Measurements from ENCODE around the gene VPS45. TPM values are rescaled to one million over a fixed set of nuclear protein-coding genes. Genes with fewer than 3 reads are reported as not detected.

Gene VPS45
- total and polyA plus RNA-seq, 2 of the 8 experiments (the other 6 are each of a cell fraction or from before 2014, with no cell fraction given), result 19.1 to 27.6 TPM

GRCh38 chr1:150151291-150152181, 84.0 kb downstream of the VPS45 start:
- H3K9ac ChIP-seq (replicated peaks in 1 of 4; ENCODE audit: extremely low read depth in 1 of 4, low read depth in 3 of 4, low read length in 3 of 4), result peak overlapping the region in 2 of 4 experiments; percentile 74 to 79; a peak in 3 of 7 replicates
- no peak overlapping the region for H3K14ac ChIP-seq (ENCODE audit: insufficient read length)
- peaks cover 0 to 2% (median 0%) of the 10 kb centered on the region in 4 experiments; a peak in 1 of 7 replicates for H3K27me3 ChIP-seq (replicated peaks in 1 of 4; ENCODE audit: control insufficient read depth in 3 of 4, extremely low read depth in 1 of 4, insufficient read depth in 3 of 4, low read length in 3 of 4)
- H3K36me3 ChIP-seq (ENCODE audit: control insufficient read depth in 2 of 4, insufficient read depth in 4 of 4, low read length in 3 of 4), result peaks cover 7 to 33% (median 25%) of the 10 kb centered on the region in 4 experiments; a peak in 6 of 8 replicates
- H2BK120ac ChIP-seq (replicated peaks; ENCODE audit: low read depth, low read length), result no peak overlapping the region
- no peak overlapping the region; the same call in 1 of the 2 replicates for H2BK12ac ChIP-seq (ENCODE audit: low read depth, low read length)
- no peaks in the 10 kb centered on the region for H3K9me3 ChIP-seq (ENCODE audit: insufficient read depth in 2 of 2, low read depth in 1 of 2, low read length in 1 of 2)
- H3K4me3 ChIP-seq (ENCODE audit: extremely low read depth in 1 of 4, insufficient read depth in 2 of 4, low read depth in 3 of 4, low read length in 4 of 4), result peak overlapping the region; percentile 73 to 99 (median 79)
- H3K4ac ChIP-seq (replicated peaks; ENCODE audit: insufficient read length, low read depth, low read length), result no peak overlapping the region
- no peak overlapping the region for H3K56ac ChIP-seq (replicated peaks; ENCODE audit: insufficient read length, low read depth, low read length)
- no peak overlapping the region for H4K8ac ChIP-seq (ENCODE audit: extremely low read depth, insufficient read depth, low read length)
- ChIA-PET POLR2A (ENCODE audit: partially characterized antibody) (interaction anchor here (0.7 to 6.4 kb wide), 5 partner anchors 12 to 302 kb away, joined by 3 to 87 read pairs (median 5); a partner anchor contains a TSS), CTCF (ENCODE audit: partially characterized antibody) (interaction anchor here (1.0 to 4.1 kb wide), 4 partner anchors 10 to 50 kb away, joined by 3 to 20 read pairs (median 5); no protein-coding TSS in a partner anchor)
- no peak overlapping the region for H3K23ac ChIP-seq (ENCODE audit: insufficient read length)
- no peak for DNase-seq (ENCODE audit: low read depth in 1 of 2, low spot score in 2 of 2)
- peaks cover 0 to 14% (median 5%) of the 10 kb centered on the region in 4 experiments; a peak in 6 of 7 replicates for H3K4me1 ChIP-seq (replicated peaks in 1 of 4; ENCODE audit: control insufficient read depth in 3 of 4, insufficient read depth in 4 of 4, low read length in 3 of 4)
- peak overlapping the region; percentile 86 to 96 for H3K4me2 ChIP-seq (ENCODE audit: insufficient read depth in 1 of 2, low read depth in 2 of 2, low read length in 2 of 2)
- 0 out of 2 replicates have a peak overlapping the region, but pooled peaks have one; percentile 31 for H2BK15ac ChIP-seq (ENCODE audit: low read length)
- no peak overlapping the region for H3K27ac ChIP-seq (ENCODE audit: low read depth, low read length)
- H3K18ac ChIP-seq (ENCODE audit: extremely low read depth, low read length), result no peak overlapping the region
- peak in 1 of 2 experiments; percentile 13; a peak in 1 of 3 replicates for TF ChIP-seq POLR2A (IDR thresholded peaks at IDR 0.05; ENCODE audit: control extremely low read depth in 1 of 2, low read depth in 2 of 2, low read length in 2 of 2)
- no peak for TF ChIP-seq SIRT6 (IDR thresholded peaks at IDR 0.05; ENCODE audit: low read length)
- no peak for TF ChIP-seq ZNF274 (IDR thresholded peaks at IDR 0.05; ENCODE audit: borderline replicate concordance, extremely low read depth, low read length)
- H2AFZ ChIP-seq (ENCODE audit: low read length), result no peak overlapping the region
- H4K5ac ChIP-seq (ENCODE audit: insufficient read length, low read depth, low read length), result no peak overlapping the region
- FAIRE-seq, result no peak
- H2BK5ac ChIP-seq (ENCODE audit: low read depth, low read length), result no peak overlapping the region
- peaks cover 0 to 5% of the 10 kb centered on the region in 2 experiments for H4K20me1 ChIP-seq (replicated peaks in 1 of 2; ENCODE audit: control insufficient read depth in 1 of 2, insufficient read depth in 2 of 2, low read length in 2 of 2)
- H2AK5ac ChIP-seq (ENCODE audit: low read depth, low read length), result no peak overlapping the region
- H3K79me2 ChIP-seq (ENCODE audit: control insufficient read depth in 1 of 2, insufficient read depth in 2 of 2, low read length in 2 of 2), result peaks cover 0 to 19% of the 10 kb centered on the region in 2 experiments; a peak in 2 of 4 replicates
- peak overlapping the region; percentile 5 for H4K91ac ChIP-seq (replicated peaks; ENCODE audit: insufficient read length, low read length)
- 69% methylated on average over 15 of the region's 15 CpGs; no CpG with 5 or more reads in 1 of the 2 experiments for WGBS, 2 experiments (ENCODE audit: extremely low coverage in 1 of 2, insufficient coverage in 1 of 2, insufficient read length in 1 of 2, insufficient replicate concordance in 2 of 2, low coverage in 1 of 2, low lambda C conversion rate in 2 of 2, missing lambda C conversion rate in 1 of 2)
- no peak overlapping the region for H2BK20ac ChIP-seq (ENCODE audit: low read length)
- H3K79me1 ChIP-seq (ENCODE audit: low read depth, low read length), result no peaks in the 10 kb centered on the region
- peaks cover 14% of the 10 kb centered on the region for H3K23me2 ChIP-seq (ENCODE audit: low read depth, low read length)

Measured in H1 (cell line).